ENCODE results near the gene B4GALNT2.
"Not testable (repeated sequence)": the region's sequence is repeated elsewhere in the genome, so short reads cannot be mapped to it uniquely, and the experiment has no call there.

B4GALNT2 gene

DNA sequence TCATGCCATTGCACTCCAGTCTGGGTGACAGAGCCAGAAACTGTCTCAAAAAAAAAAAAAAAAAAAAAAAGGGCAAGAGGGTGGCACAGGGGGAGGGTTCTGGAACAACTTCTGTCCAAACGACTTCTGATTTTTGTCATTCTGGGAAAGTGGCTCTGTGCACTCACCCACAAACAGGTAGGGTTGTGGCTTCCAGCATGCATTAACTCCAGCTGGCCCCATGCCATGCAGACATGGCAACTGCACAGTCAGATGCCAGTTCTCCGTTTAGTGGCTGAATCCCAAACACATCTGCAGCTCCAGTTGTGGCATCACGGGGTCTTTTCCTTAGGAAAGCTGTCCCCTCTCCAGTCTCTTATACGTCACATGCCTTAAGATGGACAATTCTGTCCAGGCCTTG, 30.3 kb downstream of the B4GALNT2 start:
- ATAC-seq (ENCODE audit: insufficient read depth, low read depth) = no peak
- no peak for DNase-seq
- H3K27me3 ChIP-seq (ENCODE audit: insufficient read depth, low read length, poor library complexity) = peaks cover 14% of the 10 kb centered on the region
- no peaks in the 10 kb centered on the region for H3K79me2 ChIP-seq (ENCODE audit: insufficient read depth, low read length)
- H3K9ac ChIP-seq (ENCODE audit: low read depth, low read length) = no peak overlapping the region
- no peaks in the 10 kb centered on the region for H3K4me1 ChIP-seq (ENCODE audit: insufficient read depth, low read length)
- no peak overlapping the region for H3K27ac ChIP-seq (ENCODE audit: low read length)
- H3K4me2 ChIP-seq (ENCODE audit: insufficient read depth, low read length) = no peak overlapping the region
- H3K4me3 ChIP-seq (ENCODE audit: low read depth in 1 of 2, low read length in 2 of 2) = no peak overlapping the region
- H2AFZ ChIP-seq (ENCODE audit: low read depth, low read length) = no peak overlapping the region
- no peaks in the 10 kb centered on the region for H3K36me3 ChIP-seq (ENCODE audit: insufficient read depth, low read length)
- H3K9me3 ChIP-seq (ENCODE audit: insufficient read depth, low read length, severe bottlenecking) = no peaks in the 10 kb centered on the region
- TF ChIP-seq EZH2 (IDR thresholded peaks at IDR 0.05; ENCODE audit: borderline replicate concordance, low read depth, low read length, severe bottlenecking) = no peak
- TF ChIP-seq CTCF (IDR thresholded peaks at IDR 0.05; ENCODE audit: borderline replicate concordance, extremely low read depth, low read length, poor library complexity, severe bottlenecking) = no peak
- no peaks in the 10 kb centered on the region for H4K20me1 ChIP-seq (ENCODE audit: insufficient read depth, low read length)

DNA sequence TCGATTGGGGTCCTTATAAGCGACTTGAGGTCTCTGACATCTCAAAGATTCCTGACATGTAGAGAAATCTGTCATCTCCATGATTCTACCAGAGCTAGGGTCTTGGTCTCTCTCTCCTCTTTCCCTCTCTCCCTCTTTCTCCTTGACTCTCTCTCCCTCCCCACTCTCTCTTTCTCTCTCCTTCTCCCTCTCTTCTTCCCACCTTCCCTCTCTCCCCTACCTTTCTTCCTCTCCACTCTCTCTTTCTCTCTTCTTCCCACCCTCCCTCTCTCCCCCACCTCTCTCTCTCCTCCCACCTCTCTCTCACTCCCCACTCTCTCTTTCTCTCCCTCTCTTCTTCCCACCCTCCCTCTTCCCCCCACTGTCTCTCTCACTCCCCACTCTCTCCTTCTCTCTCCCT, 32.6 kb downstream of the B4GALNT2 start:
- ATAC-seq (ENCODE audit: insufficient read depth, low read depth) (no peak), DNase-seq (no peak)
- TF ChIP-seq EZH2 (IDR thresholded peaks at IDR 0.05; ENCODE audit: borderline replicate concordance, low read depth, low read length, severe bottlenecking) = no peak
- no peak for TF ChIP-seq CTCF (IDR thresholded peaks at IDR 0.05; ENCODE audit: borderline replicate concordance, extremely low read depth, low read length, poor library complexity, severe bottlenecking)
- Histone ChIP-seq H3K79me2 (ENCODE audit: insufficient read depth, low read length) (no peaks in the 10 kb centered on the region), H3K27ac (ENCODE audit: low read length) (no peak overlapping the region), H3K27me3 (ENCODE audit: insufficient read depth, low read length, poor library complexity) (peaks cover 4% of the 10 kb centered on the region), H3K36me3 (ENCODE audit: insufficient read depth, low read length) (no peaks in the 10 kb centered on the region), H3K4me3 (ENCODE audit: low read depth in 1 of 2, low read length in 2 of 2) (no peak overlapping the region), H3K4me1 (ENCODE audit: insufficient read depth, low read length) (no peaks in the 10 kb centered on the region), H3K9me3 (ENCODE audit: insufficient read depth, low read length, severe bottlenecking) (no peaks in the 10 kb centered on the region), H3K4me2 (ENCODE audit: insufficient read depth, low read length) (no peak overlapping the region), H2AFZ (ENCODE audit: low read depth, low read length) (no peak overlapping the region), H4K20me1 (ENCODE audit: insufficient read depth, low read length) (no peaks in the 10 kb centered on the region), H3K9ac (ENCODE audit: low read depth, low read length) (no peak overlapping the region)

- no peaks in the 10 kb centered on the region for H3K27me3 ChIP-seq (ENCODE audit: insufficient read depth, low read length, poor library complexity)
- DNase-seq (no peak), ATAC-seq (ENCODE audit: insufficient read depth, low read depth) (no peak)
- H3K4me2 ChIP-seq (ENCODE audit: insufficient read depth, low read length) = no peak overlapping the region
- no peak for TF ChIP-seq EZH2 (IDR thresholded peaks at IDR 0.05; ENCODE audit: borderline replicate concordance, low read depth, low read length, severe bottlenecking)
- TF ChIP-seq CTCF (IDR thresholded peaks at IDR 0.05; ENCODE audit: borderline replicate concordance, extremely low read depth, low read length, poor library complexity, severe bottlenecking) = no peak
- no peaks in the 10 kb centered on the region for H4K20me1 ChIP-seq (ENCODE audit: insufficient read depth, low read length)
- H2AFZ ChIP-seq (ENCODE audit: low read depth, low read length) = no peak overlapping the region
- no peaks in the 10 kb centered on the region for H3K36me3 ChIP-seq (ENCODE audit: insufficient read depth, low read length)
- no peak overlapping the region for H3K9ac ChIP-seq (ENCODE audit: low read depth, low read length)
- no peaks in the 10 kb centered on the region for H3K9me3 ChIP-seq (ENCODE audit: insufficient read depth, low read length, severe bottlenecking)
- H3K4me1 ChIP-seq (ENCODE audit: insufficient read depth, low read length) = no peaks in the 10 kb centered on the region
- no peak overlapping the region for H3K27ac ChIP-seq (ENCODE audit: low read length)
- H3K79me2 ChIP-seq (ENCODE audit: insufficient read depth, low read length) = no peaks in the 10 kb centered on the region
- no peak overlapping the region for H3K4me3 ChIP-seq (ENCODE audit: low read depth in 1 of 2, low read length in 2 of 2)
Observed at GRCh38 chr17:49168706-49169105, 36.1 kb downstream of the B4GALNT2 start.

DNA sequence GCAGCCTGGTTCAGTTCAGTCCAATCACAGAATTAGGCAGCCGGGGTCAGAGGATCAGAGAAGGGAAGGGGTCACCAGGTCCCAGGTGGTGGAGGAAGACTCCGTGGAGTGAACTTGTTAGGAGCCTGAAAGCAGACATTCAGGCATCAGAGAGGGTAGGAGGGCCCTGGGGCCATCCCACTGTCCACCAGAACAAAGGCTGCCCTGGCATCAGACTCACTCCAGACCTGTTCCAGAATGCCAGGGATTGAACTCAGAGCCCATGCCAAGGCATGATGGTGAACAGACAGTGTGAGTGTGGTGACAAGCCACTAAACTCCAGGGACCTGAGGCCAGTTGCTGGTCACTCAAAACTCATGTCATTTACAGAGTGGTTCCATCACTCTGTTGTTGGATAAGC, 37.6 kb downstream of the B4GALNT2 start:
- ATAC-seq (ENCODE audit: insufficient read depth, low read depth) = no peak
- no peak for TF ChIP-seq EZH2 (IDR thresholded peaks at IDR 0.05; ENCODE audit: borderline replicate concordance, low read depth, low read length, severe bottlenecking)
- no peak for TF ChIP-seq CTCF (IDR thresholded peaks at IDR 0.05; ENCODE audit: borderline replicate concordance, extremely low read depth, low read length, poor library complexity, severe bottlenecking)
- DNase-seq = no peak
- H3K4me2 ChIP-seq (ENCODE audit: insufficient read depth, low read length) = no peak overlapping the region
- H3K4me3 ChIP-seq (ENCODE audit: low read depth in 1 of 2, low read length in 2 of 2) = no peak overlapping the region
- H3K9ac ChIP-seq (ENCODE audit: low read depth, low read length) = no peak overlapping the region
- no peaks in the 10 kb centered on the region for H3K4me1 ChIP-seq (ENCODE audit: insufficient read depth, low read length)
- H3K9me3 ChIP-seq (ENCODE audit: insufficient read depth, low read length, severe bottlenecking) = no peaks in the 10 kb centered on the region
- no peaks in the 10 kb centered on the region for H3K79me2 ChIP-seq (ENCODE audit: insufficient read depth, low read length)
- no peak overlapping the region for H3K27ac ChIP-seq (ENCODE audit: low read length)
- H3K36me3 ChIP-seq (ENCODE audit: insufficient read depth, low read length) = no peaks in the 10 kb centered on the region
- H4K20me1 ChIP-seq (ENCODE audit: insufficient read depth, low read length) = no peaks in the 10 kb centered on the region
- H3K27me3 ChIP-seq (ENCODE audit: insufficient read depth, low read length, poor library complexity) = no peaks in the 10 kb centered on the region
- no peak overlapping the region for H2AFZ ChIP-seq (ENCODE audit: low read depth, low read length)

DNA sequence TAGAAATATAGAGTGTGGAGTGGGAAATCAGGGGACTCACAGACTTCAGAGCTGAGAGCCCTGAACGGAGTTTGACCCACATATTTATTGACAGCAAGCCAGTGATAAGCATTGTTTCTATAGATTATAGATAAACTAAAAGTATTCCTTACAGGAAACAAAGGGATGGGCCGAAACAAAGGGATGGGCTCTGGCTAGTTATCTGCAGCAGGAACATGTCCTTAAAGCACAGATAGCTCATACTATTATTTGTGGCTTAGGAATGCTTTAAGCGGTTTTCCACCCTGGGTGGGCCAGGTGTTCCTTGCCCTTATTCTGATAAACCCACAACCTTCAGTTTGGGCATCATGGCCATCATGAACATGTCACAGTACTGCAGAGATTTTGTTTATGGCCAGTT, 38.1 kb downstream of the B4GALNT2 start:
- not testable (repeated sequence) for ATAC-seq (ENCODE audit: insufficient read depth, low read depth); H3K9ac ChIP-seq (ENCODE audit: low read depth, low read length); DNase-seq; H3K27me3 ChIP-seq (ENCODE audit: insufficient read depth, low read length, poor library complexity); H3K4me2 ChIP-seq (ENCODE audit: insufficient read depth, low read length); H3K4me3 ChIP-seq (ENCODE audit: low read depth in 1 of 2, low read length in 2 of 2); H3K9me3 ChIP-seq (ENCODE audit: insufficient read depth, low read length, severe bottlenecking); H3K27ac ChIP-seq (ENCODE audit: low read length); H2AFZ ChIP-seq (ENCODE audit: low read depth, low read length); H3K79me2 ChIP-seq (ENCODE audit: insufficient read depth, low read length); H3K36me3 ChIP-seq (ENCODE audit: insufficient read depth, low read length); H4K20me1 ChIP-seq (ENCODE audit: insufficient read depth, low read length); H3K4me1 ChIP-seq (ENCODE audit: insufficient read depth, low read length)

Data from DND-41 (cell line).